Left cardiac atrium (tissue), 4 donors: Measurements from ENCODE around the gene PPP1R3C. TPM values are rescaled to one million over a fixed set of nuclear protein-coding genes. Genes with fewer than 3 reads are reported as not detected.

Source experiments
- ATAC-seq, 2 donors: fragments of 200-7000 bp; cut with Tn5 transposase; one replicate each; pipeline ENCODE4 v1.9.1; 2020; ENCODE audit warnings: mild to moderate bottlenecking in 2 of 2, moderate library complexity in 2 of 2
- DNase-seq: peaks from one replicate; pipeline ENCODE4 v3.0.0-alpha.2; 2020
- intact Hi-C, 2 donors: fragments of 100-400 bp; cut with DNase I; formaldehyde crosslinking; loops; one replicate each; pipeline versions ENCODE4 v1.14.1 to v1.15.1; 2022 to 2023
- total RNA-seq, 2 donors: library from RNA; stranded (reverse); fragmentation: NEBNext Ultra II Directional; extraction: Animal tissue kit (Norgen Biotek cat#: 25700); gene quantifications; one replicate each; pipeline ENCODE4 v1.2.1, GENCODE V29; 2021
- donor health status: DM: no; HTN: yes; CAD: no.
- donor health status: DM: no; HTN: yes; CAD: no; lungs with severe emphysema.
- donor health status: DM: yes; HTN: yes; CAD: no.
- donor health status: Dilated cardiomyopathy.

The PPP1R3C gene
- total RNA-seq, 2 donors from 2014 or later, result 173 to 184 TPM

DNA sequence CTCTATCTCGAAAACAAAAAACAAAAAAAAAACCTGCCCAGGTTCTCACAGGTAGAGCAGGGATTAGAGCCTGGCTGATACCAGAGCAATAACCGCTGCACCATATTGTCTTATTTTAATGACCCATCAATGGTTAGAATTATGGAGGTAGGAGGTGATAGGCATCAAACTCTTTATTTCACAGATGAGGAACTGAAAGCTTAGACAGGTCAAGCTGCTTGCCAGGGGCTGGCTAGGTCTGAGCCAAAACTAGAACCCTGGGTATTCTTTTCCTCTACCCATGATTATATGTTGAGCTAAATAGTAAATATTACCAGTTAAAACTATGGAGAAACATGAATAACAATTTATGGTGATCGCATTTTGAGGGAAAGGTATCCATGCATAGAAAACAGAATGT, 2.0 kb upstream of the PPP1R3C start:
- DNase-seq, result no peak
- intact Hi-C loops, result loop anchor here (5.0 kb wide), 6 partner anchors 43 to 248 kb away; no protein-coding TSS in a partner anchor

DNA sequence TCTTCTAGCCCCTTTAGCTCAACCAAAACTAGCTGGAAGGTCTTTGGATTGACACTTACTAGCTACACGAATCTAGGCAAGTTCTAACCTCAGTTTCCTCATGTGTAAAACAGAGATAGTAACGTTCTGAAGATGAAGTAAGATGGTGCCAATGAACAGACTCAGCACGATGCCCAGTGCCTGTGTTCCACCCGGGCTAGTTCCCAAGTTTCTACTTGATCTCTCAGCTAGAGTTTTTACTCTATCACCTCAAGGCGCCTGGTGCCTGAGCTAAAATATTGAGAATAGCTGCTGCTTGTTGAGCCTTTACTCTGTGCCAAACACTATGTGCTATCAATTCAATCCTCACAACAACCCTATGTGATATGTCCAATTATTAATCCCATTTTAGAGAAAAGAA, 1.4 kb upstream of the PPP1R3C start:
- ATAC-seq (no peak), DNase-seq (no peak)
- intact Hi-C loops, result loop anchor here (5.0 kb wide), 3 partner anchors 42 to 82 kb away; no protein-coding TSS in a partner anchor

More for the DNA sequence above, 2.0 kb upstream of the PPP1R3C start:
- ATAC-seq, result no peak

- intact Hi-C loops, result loop anchor here (5.0 kb wide), 3 partner anchors 38 to 78 kb away; no protein-coding TSS in a partner anchor
- no peak for ATAC-seq
These were observed 2.2 kb downstream of the PPP1R3C start for GRCh38 chr10:91630625-91631024.

GRCh38 chr10:91629715-91630549, 2.9 kb downstream of the PPP1R3C start:
- ATAC-seq, result no peak
- intact Hi-C loops, result loop anchor here (5.0 kb wide), 3 partner anchors 38 to 78 kb away; no protein-coding TSS in a partner anchor
- no peak for DNase-seq

More at GRCh38 chr10:91630625-91631024, 2.2 kb downstream of the PPP1R3C start:
- no peak for DNase-seq

GRCh38 chr10:91628383-91628782, 4.5 kb downstream of the PPP1R3C start:
- no peak for ATAC-seq
- no peak for DNase-seq
- intact Hi-C loops, result no loop called here

- DNase-seq, result no peak
- intact Hi-C loops, result no loop called here
- peak in 1 of 2 donors; percentile 12 for ATAC-seq
These were observed 5.3 kb downstream of the PPP1R3C start for GRCh38 chr10:91627344-91628102.

GRCh38 chr10:91626936-91627335, 5.9 kb downstream of the PPP1R3C start:
- intact Hi-C loops, result no loop called here
- ATAC-seq (peak in 1 of 2 donors; percentile 31), DNase-seq (no peak)

DNA sequence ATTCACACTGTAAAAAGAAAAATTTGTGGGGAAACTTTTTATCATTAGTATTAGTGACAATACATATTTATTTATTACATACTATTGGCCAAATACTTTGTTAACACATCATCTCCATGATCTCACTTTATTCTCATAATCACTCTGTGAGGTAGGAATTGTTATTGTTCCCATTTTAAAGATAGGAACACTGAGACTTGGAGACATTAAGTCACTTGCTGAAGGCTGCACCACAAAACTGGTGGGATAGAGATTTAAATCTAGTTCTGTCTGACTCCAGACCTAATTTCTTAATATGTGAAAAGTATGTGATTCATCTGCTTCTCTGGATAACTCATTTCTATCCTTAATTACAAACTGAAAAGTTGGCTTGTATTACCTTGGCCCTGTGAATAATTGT, 8.2 kb downstream of the PPP1R3C start:
- DNase-seq (no peak), ATAC-seq (no peak)
- intact Hi-C loops, result no loop called here

GRCh38 chr10:91622601-91623000, 10.3 kb downstream of the PPP1R3C start:
- DNase-seq (no peak), ATAC-seq (no peak)
- intact Hi-C loops, result no loop called here

GRCh38 chr10:91621483-91622113, 11.3 kb downstream of the PPP1R3C start:
- intact Hi-C loops, result no loop called here
- DNase-seq (no peak), ATAC-seq (peak in 1 of 2 donors; percentile 82)

GRCh38 chr10:91617072-91617609, 15.7 kb downstream of the PPP1R3C start:
- ATAC-seq (no peak), DNase-seq (no peak)
- intact Hi-C loops, result no loop called here

DNA sequence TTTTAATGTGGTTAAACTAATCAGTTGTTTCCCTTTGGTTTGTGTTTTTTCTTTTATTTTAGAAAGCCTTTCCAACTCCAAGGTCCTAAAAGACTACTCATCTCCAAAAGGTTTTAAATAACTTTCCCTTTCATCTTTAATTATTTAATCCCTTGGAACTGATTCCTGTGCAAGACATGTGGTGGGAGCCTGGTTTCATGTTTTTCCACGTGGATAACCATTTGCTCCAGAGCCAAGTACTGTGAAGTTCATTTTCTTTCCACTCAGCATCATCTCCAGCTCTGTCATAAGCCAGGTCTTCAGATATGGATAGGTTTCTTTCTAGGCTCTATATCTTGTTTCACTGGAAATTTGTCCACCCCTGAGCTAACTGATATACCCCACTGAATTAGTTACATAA, 16.7 kb downstream of the PPP1R3C start:
- no peak for ATAC-seq
- intact Hi-C loops, result no loop called here
- DNase-seq, result no peak

- ATAC-seq (no peak), DNase-seq (no peak)
- intact Hi-C loops, result no loop called here
These were observed 18.6 kb downstream of the PPP1R3C start for GRCh38 chr10:91614225-91614624.

DNA sequence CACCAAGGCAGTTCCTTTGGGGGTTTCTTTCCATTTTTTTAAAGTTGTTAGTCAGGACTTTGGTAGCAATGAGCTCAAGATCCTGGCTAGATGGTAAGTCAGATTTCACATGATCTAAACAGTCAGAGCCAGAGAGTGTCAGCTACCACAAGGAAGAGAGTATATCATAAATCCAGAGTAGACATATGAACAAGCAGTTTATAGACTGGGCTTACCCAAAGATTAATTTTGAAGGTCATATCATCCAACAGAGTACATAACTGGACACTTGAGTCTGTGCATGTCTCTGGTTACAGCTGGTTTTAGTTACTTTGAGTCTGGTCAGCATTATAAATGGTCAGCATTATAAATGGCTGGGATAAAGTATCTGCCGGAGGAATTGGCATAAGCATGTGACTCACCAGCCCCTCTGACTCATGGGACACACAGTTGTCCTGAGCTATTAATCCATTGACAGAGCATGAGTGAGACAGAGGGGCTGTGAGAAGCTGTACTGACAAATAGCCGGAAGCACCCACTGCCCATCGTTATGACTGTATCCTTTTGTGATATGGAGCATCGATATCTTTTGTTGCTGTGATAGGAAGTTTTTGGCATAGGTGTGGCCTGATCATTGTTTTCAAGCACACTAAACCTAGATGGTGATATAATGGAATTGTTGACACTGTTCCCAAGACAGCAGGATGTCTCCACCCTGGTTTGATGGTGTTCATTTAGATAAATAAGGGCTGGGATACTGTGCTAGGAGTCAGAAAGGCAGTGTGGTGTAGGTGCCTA, 19.3 kb downstream of the PPP1R3C start:
- ATAC-seq, result peak in 1 of 2 donors; percentile 82
- DNase-seq, result peak; percentile 45
- intact Hi-C loops, result no loop called here

DNA sequence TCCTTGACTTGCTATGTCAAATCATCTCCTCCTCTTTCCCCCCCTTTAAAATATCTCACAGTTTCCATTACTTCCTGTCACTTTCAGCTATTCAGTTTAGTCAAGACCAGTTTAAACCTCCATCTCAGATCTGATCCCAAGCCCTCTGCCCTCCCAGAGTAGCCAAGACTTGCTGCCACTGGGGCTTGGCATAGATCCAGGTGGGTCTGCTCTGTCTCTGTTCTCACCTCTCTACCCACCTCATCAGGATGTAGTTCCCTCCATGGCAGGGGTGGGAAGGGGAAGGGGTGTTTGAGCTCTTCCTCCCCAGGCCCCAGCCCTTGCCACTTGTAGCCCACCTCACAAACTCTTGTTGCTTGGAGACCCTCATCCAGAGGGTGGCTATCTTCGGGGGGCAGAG, 22.0 kb downstream of the PPP1R3C start:
- ATAC-seq (no peak), DNase-seq (no peak)
- intact Hi-C loops, result no loop called here

- no peak for DNase-seq
These were observed 22.4 kb downstream of the PPP1R3C start for GRCh38 chr10:91610444-91610843.

DNA sequence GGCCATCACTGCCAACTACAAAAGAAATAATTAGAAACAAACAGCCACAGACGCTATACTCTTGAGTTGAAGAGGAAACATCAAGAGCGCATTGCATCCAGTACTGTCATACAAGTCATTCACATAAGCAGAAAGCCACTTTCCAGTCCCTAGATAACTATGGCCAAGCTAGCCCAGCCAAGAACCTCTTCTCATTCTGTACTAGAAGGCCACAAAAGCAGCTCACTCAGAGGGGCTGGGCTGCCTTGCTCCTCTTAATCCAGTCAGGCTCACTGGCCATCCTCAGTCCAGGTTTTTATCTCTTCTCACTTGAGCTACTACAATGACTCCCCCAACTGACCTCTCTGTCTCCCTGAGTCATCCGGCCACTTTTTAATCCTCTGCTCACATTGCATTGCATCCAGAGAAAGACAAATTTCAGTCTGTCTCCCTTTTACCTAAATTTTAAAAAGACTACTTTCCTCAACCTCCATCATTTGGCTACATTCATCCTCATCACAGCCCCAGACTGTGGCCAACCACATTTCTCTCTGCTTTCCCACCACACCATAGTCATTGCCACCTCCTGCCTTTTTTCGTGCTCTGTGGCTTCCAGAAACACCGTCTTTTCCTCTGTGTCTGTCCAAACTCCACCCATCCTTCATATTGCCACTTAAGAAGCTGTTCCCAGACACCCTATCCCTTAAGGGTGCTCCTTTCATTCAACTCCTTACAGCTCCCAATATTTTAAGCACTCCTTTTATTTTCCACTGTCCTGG, 25.0 kb downstream of the PPP1R3C start:
- ATAC-seq (peak; percentile 50 to 88), DNase-seq (no peak)

More at GRCh38 chr10:91610444-91610843, 22.4 kb downstream of the PPP1R3C start:
- intact Hi-C loops, result no loop called here
- no peak for ATAC-seq

GRCh38 chr10:91605968-91606367, 26.9 kb downstream of the PPP1R3C start:
- no peak for DNase-seq
- intact Hi-C loops, result no loop called here
- ATAC-seq, result no peak

More for the DNA sequence above, 25.0 kb downstream of the PPP1R3C start:
- intact Hi-C loops, result no loop called here
